Mucosa of descending colon (tissue), 3 donors: Measurements from ENCODE around the gene PARD6A. TPM values are rescaled to one million over a fixed set of nuclear protein-coding genes. Genes with fewer than 3 reads are reported as not detected.

Experiments
- ATAC-seq: fragments of 200-7000 bp; cut with Tn5 transposase; one replicate; pipeline ENCODE4 v1.9.1; 2020; ENCODE audit warnings: mild to moderate bottlenecking, moderate library complexity
- DNase-seq, 3 donors: peaks; one replicate each; pipeline ENCODE4 v3.0.0-alpha.2; 2020
- H3K36me3 ChIP-seq: fragments of 200-600 bp; one replicate; pipeline ENCODE4 v1.8.0; 2021; ENCODE audit warnings: low read depth, mild to moderate bottlenecking
- H3K4me1 ChIP-seq: fragments of 200-600 bp; one replicate; pipeline ENCODE4 v1.8.0; 2021; ENCODE audit warnings: low read depth, mild to moderate bottlenecking
- H3K4me3 ChIP-seq: fragments of 200-600 bp; one replicate; pipeline ENCODE4 v1.8.0; 2021; ENCODE audit warnings: mild to moderate bottlenecking
- H3K9me3 ChIP-seq: fragments of 200-600 bp; one replicate; pipeline ENCODE4 v1.8.0; 2021; ENCODE audit warnings: mild to moderate bottlenecking
- CTCF ChIP-seq: fragments of 200-600 bp; IDR thresholded peaks from one replicate; pipeline ENCODE4 v1.8.0; 2022; ENCODE audit warnings: antibody characterized with exemption, mild to moderate bottlenecking
- intact Hi-C, 2 donors: fragments of 100-400 bp; cut with DNase I in 1 of 2; cut with micrococcal nuclease in 1 of 2; formaldehyde crosslinking; loops; one replicate each; pipeline versions ENCODE4 v1.11.0 to v1.11.1; 2022; cut with DNase I, micrococcal nuclease
- total RNA-seq, 3 donors: library from RNA; stranded (reverse); fragmentation: NEBNext Ultra II Directional in 2 of 3; extraction: Animal tissue kit (Norgen Biotek cat#: 25700) in 2 of 3; gene quantifications; one replicate each; pipeline versions ENCODE4 v1.2.1 to v1.2.4, GENCODE V29; 2021 to 2023
- donor health status: DM: no; HTN: no; CAD: no; lungs with moderate emphysema.
- donor health status: DM: no; HTN: no; CAD: no.
- donor health status: DM: no; HTN: yes; CAD: no.

Gene PARD6A
- total RNA-seq, 3 donors from 2014 or later: 2.3 to 9.1 (median 3.7) TPM

- Histone ChIP-seq H3K36me3 (no peaks in the 10 kb centered on the region), H3K9me3 (no peaks in the 10 kb centered on the region), H3K4me3 (no peak overlapping the region), H3K4me1 (peaks cover 16% of the 10 kb centered on the region)
- TF ChIP-seq CTCF: no peak
- intact Hi-C loops: loop anchor here in 1 of 2 donors (10.0 kb wide), 1 partner anchor 117 kb away; no protein-coding TSS in a partner anchor
- no peak for ATAC-seq
- no peak for DNase-seq
These were observed 1.3 kb downstream of the PARD6A start for GRCh38 chr16:67661886-67662652.

GRCh38 chr16:67662653-67663010 lies 1.9 kb downstream of the PARD6A start:
- ATAC-seq (no peak), DNase-seq (no peak)
- Histone ChIP-seq H3K4me1 (peaks cover 21% of the 10 kb centered on the region), H3K4me3 (no peak overlapping the region), H3K36me3 (no peaks in the 10 kb centered on the region), H3K9me3 (no peaks in the 10 kb centered on the region)
- intact Hi-C loops: loop anchor here in 1 of 2 donors (10.0 kb wide), 1 partner anchor 118 kb away; no protein-coding TSS in a partner anchor
- no peak for TF ChIP-seq CTCF

DNA sequence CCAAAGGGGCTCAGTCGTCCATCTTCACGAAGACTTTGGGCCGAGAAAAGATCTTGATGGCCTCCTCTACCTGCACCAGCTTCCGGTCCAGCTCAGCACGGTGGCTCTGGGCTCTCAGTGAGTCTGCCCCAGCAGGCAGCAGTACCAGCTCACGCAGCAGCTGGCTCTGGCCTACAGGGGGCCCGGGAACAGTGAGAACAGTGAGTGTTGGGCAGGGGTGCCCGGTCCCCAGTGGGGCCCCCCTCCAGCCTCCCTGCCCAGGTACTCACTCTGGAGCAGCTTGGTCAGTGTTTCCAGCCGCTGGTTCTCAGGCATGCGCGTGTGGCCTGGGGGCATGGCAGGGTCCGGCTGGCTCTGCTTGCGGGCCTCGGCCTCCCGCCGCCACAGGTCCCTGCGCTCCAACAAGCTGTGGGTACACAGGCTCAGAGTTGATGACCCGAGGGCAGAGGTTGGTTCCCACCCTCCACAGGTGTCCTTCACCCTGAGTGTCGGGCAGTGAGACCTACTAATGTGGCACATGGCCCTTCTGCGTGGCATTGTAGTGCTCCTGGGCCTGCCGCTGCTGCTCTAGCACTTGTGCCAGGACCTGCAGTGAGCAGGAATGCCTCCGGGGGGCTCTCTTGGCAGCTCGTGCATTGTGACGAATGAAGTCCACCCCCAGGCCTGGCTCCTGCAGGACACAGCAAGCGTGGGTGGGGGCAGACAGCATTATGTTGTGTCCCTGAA lies 2.6 kb downstream of the PARD6A start:
- no peak for ATAC-seq
- no peak for TF ChIP-seq CTCF
- Histone ChIP-seq H3K4me1 (peaks cover 23% of the 10 kb centered on the region), H3K4me3 (no peak overlapping the region), H3K9me3 (no peaks in the 10 kb centered on the region), H3K36me3 (no peaks in the 10 kb centered on the region)
- intact Hi-C loops: loop anchor here in 1 of 2 donors (10.0 kb wide), 1 partner anchor 119 kb away; no protein-coding TSS in a partner anchor
- DNase-seq: no peak

- DNase-seq (no peak), ATAC-seq (no peak)
- H3K9me3 ChIP-seq: no peaks in the 10 kb centered on the region
- H3K4me1 ChIP-seq: peaks cover 23% of the 10 kb centered on the region
- no peaks in the 10 kb centered on the region for H3K36me3 ChIP-seq
- H3K4me3 ChIP-seq: no peak overlapping the region
- no peak for TF ChIP-seq CTCF
- intact Hi-C loops: loop anchor here in 1 of 2 donors (10.0 kb wide), 1 partner anchor 119 kb away; no protein-coding TSS in a partner anchor
These were observed 3.1 kb downstream of the PARD6A start for GRCh38 chr16:67663877-67664222.

GRCh38 chr16:67664258-67664657 lies 3.5 kb downstream of the PARD6A start:
- H3K36me3 ChIP-seq: no peaks in the 10 kb centered on the region
- ATAC-seq (no peak), DNase-seq (no peak)
- no peak overlapping the region for H3K4me3 ChIP-seq
- peaks cover 20% of the 10 kb centered on the region for H3K4me1 ChIP-seq
- TF ChIP-seq CTCF: no peak
- H3K9me3 ChIP-seq: no peaks in the 10 kb centered on the region
- intact Hi-C loops: loop anchor here in 1 of 2 donors (10.0 kb wide), 1 partner anchor 119 kb away; no protein-coding TSS in a partner anchor
